AML-193 (cell line): Measurements from ENCODE around the gene KRTAP10-7.
"Not testable (repeated sequence)": the region's sequence is repeated elsewhere in the genome, so short reads cannot be mapped to it uniquely, and the experiment has no call there.

Source experiments
- DNase-seq, 2 experiments: peaks; one replicate each; lab custom pipeline; 2025; lab: John Stamatoyannopoulos, UW

The KRTAP10-7 gene, protein sequence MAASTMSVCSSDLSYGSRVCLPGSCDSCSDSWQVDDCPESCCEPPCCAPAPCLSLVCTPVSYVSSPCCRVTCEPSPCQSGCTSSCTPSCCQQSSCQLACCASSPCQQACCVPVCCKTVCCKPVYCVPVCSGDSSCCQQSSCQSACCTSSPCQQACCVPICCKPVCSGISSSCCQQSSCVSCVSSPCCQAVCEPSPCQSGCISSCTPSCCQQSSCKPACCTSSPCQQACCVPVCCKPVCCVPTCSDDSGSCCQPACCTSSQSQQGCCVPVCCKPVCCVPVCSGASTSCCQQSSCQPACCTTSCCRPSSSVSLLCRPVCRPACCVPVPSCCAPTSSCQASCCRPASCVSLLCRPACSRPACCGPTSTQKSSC

DNA sequence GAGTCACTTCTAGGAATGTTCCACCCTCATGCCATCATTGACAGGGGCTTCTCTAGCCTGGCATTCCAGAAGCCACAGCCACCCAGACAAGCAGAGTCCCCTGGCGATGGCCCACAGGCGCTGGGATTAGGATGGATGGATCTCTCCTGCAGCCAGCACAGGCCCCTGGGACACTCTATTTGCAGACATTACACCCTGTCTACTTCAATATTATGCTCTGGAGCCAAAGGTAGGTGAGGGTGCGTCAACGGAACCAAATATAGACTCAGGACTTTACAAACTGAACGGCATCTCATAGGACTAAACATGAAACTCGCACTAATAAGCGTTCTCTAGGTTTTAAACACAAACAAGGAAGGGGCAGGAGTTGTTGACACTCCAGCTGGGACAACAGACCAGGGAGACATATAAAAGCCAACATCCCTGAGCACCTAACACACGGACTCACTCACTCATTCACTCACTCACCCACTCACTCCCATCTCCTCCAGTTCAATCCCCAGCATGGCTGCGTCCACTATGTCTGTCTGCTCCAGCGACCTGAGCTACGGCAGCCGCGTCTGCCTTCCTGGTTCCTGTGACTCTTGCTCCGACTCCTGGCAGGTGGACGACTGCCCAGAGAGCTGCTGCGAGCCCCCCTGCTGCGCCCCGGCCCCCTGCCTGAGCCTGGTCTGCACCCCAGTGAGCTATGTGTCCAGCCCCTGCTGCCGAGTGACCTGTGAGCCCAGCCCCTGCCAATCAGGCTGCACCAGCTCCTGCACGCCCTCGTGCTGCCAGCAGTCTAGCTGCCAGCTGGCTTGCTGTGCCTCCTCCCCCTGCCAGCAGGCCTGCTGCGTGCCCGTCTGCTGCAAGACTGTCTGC is at the start of gene KRTAP10-7:
KRTAP10-7 (plus strand) TSS at position 480 of the 861 bp plus-strand sequence; CDS start at position 505, 25 bp downstream.
- DNase-seq, result not testable (repeated sequence)

DNA sequence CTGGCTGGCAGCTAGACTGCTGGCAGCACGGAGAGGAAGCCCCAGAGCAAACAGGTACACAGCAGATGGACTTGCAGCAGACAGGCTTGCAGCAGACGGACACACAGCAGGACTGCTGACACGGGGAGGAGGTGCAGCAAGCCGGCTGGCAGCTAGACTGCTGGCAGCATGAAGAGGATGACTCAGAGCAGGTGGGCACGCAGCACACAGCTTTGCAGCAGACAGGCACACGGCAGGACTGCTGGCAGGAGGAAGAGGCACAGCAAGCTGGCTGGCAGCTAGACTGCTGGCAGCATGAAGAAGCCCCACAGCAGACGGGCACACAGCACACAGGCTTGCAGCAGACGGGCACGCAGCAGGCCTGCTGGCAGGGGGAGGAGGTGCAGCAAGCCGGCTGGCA is 49.6 kb upstream of the KRTAP10-7 start:
- DNase-seq, result no peak

DNA sequence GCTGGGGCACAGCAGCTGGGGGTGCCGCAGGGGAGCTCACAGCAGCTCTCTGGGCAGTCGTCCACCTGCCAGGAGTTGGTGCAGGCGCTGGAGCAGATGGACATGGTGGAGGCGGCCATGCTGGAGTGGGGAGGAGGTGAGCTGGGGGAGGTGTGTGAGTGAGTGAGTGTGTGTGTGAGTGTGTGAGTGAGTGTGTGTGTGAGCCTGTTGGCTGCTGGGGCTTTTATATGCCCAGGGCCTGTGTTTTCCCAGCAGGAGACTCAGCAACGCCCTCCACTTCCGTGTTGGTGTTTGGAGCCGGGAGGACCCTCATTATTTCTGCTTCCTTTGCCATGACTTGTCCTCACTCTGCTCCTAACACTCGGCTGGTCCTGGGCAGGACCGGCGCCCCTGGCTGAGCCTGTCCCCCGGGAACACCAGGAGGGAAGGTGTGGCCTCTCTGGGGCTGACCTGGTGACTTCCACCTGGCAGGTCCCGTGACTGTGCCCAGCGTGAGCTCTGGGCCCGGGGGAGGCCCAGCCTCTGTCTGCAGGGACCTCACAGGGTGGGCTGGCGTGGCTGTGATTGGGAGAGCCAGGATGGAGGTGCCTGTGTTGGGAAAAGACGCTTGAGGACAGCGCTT is 48.9 kb upstream of the KRTAP10-7 start, which contains the start of gene KRTAP10-2:
KRTAP10-2 (minus strand) TSS at position 166 of the 622 bp plus-strand sequence; CDS start at position 119, 47 bp downstream.
- no peak for DNase-seq

DNA sequence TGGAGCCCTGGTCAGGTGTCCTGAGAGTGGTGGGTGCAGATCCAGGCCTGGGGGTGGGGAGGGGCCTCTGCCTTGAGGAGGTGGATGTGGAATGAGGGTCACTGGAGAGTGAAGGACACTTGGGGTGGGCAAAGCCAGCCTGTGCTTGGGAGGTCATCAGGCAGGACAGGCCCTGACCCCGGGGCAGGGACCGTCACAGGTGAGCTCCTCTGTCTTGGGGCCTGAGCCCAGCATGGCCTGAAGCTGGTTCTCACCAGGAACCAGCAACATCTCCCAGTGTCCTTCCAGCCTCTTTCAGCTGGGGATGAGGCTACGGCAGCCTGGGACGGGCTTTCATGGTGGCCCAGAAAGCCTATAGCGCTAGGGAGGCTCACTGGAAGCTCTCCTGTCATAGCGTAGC is 48.3 kb upstream of the KRTAP10-7 start:
- DNase-seq, result no peak

DNA sequence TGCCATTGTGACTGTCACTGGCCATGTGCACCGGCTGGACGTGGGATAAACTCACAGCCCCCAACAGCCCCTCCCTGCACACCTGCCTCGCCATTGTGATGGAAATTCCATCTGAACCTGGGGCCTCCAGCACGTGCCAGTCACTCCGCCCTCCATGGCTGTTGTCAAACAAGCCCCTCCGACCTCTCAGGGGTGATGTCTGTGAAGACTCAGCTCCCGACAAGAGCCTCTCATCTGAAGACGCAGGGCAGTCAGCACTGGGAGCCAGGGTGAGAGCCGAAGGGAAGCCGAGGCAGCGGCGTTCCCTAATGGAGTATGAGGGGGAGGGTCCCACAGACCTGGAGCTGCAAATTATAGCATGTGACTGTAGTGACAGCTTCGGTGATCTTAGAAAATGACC is 47.7 kb upstream of the KRTAP10-7 start:
- no peak for DNase-seq

DNA sequence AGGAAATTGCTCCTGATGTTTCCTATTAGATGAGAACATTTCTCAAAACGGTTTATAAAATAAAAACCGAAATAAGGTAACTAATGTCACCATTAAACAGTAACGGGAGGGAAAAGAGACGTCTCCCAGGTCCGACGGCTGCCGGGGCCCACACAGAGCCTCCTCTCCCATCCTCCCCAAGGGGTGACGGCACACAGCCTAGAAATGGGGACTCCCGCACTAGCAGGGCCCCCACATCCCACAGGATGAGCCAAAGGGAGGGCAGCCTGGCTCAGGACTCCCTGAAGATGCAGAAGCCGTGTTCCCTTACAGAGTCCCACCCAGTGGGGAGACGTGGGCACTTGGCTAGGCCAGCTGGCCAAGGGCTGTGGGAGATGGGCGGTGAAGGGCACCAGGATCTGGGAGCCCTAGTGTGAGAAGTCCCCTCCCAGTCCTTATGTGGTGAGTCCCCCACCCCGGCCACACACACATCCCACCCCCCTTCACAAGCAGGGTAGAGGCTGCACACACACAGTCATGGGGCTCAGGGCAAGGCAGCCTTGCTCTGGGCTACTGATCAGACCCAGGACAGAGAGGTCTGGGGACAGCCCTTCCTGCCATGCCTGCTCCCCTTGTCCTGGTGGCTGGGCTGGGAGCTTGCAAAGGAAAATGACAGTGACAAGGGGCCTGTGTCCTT is 45.1 kb upstream of the KRTAP10-7 start:
- DNase-seq, result no peak

DNA sequence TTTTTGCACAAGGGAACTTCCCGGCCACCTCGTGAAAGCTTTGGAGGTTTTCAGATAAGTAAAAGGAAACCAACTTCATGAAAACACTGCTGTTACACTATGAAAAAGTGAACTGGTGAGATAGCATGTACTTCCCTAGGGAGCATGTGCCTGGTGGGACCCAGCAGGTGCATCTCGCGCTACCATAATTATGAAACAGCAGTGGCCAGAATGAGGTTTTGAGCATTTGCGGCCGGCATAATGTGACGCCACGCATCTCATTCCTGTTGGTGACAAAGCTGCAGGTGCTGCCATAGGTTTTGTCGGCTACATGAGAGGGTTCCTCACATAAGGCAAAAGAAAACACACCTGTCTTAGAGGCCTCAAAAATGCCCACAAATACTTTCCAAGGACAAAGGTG is 43.5 kb upstream of the KRTAP10-7 start:
- DNase-seq, result no peak

DNA sequence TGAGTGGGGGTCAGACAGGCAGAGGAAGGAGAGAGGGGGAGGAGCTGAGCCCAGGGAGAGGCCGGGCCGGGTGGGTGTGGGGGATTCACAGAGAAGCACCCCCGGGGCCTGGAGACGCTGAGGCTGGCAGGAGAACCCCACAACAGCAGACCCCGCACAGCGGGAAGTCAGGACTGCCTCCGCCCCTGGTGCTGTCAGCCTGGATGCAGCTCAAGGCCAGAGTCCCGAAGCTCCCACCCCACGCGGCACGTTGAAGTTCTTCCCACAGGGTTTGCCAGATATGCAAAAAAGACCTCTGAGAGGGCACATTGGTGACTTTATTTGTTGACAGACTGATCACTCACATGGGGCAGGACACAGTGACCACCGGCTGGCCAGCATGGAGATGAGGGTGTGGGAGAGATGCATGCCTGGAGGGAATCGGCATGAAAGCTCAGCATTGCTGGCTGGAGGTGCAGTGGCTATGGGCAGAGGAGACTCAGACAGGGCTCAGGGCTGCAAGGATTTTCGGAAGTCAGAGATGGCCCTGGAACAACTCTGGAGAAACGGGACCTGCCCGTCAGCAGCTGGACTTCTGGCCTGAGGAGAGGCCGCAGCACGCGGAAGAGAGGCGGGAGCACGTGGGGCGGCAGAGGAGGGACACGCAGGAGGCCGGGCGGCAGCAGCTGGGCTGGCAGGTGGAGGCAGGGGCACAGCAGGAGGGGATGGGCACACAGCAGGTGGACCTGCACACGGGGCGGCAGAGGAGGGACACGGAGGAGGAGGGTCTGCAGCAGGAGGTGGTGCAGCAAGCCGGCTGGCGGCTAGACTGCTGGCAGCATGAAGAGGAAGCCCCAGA is 42.7 kb upstream of the KRTAP10-7 start:
- no peak for DNase-seq

DNA sequence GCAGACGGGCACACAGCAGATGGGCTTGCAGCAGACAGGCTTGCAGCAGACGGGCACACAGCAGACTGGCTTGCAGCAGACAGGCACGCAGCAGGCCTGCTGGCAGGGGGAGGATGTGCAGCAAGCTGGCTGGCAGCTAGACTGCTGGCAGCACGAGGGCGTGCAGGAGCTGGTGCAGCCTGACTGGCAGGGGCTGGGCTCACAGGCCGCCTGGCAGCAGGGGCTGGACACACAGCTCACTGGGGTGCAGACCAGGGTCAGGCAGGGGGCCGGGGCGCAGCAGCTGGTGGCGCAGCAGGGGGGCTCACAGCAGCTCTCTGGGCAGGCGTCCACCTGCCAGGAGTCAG is 42.1 kb upstream of the KRTAP10-7 start:
- DNase-seq, result not testable (repeated sequence)

DNA sequence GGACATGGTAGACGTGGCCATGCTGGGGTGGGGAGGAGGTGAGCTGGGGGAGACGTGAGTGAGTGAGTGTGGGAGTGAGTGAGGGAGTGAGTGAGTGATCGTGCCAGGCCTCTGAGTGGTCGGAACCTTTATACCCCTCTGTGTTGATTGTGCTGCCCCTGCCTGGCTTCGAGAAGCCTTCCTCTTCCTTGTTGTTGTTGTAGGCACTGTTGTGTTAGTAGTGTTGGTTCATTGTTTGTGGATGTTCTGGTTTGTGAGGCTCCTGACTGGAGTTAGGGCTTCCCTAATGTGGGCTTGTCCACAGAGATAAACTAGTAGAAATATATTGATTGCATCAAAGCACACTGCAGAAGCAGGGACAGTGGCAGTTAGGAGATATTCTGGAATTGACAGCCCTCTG is 41.7 kb upstream of the KRTAP10-7 start, which contains the start of gene KRTAP10-3:
KRTAP10-3 (minus strand) TSS at position 101 of the 400 bp plus-strand sequence; CDS start at position 21, 80 bp downstream.
- no peak for DNase-seq

DNA sequence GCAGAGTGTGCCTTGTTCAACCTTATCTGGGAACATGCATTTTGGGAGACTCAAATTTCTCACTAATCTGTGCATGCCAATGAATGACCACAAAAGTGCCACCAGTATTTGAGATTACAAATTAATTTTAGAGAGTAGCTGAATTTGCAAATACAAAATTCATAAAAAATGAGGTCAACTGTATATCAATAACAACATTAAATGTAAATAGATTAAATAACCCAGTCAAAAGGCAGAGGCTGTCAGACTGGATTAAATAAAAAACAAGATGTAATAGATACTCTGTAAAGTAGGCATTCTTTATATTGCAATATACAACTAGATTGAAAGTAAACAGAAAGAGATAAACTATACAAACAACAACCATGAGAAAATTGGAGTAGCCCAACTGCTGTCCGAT is 36.3 kb upstream of the KRTAP10-7 start:
- DNase-seq, result no peak

DNA sequence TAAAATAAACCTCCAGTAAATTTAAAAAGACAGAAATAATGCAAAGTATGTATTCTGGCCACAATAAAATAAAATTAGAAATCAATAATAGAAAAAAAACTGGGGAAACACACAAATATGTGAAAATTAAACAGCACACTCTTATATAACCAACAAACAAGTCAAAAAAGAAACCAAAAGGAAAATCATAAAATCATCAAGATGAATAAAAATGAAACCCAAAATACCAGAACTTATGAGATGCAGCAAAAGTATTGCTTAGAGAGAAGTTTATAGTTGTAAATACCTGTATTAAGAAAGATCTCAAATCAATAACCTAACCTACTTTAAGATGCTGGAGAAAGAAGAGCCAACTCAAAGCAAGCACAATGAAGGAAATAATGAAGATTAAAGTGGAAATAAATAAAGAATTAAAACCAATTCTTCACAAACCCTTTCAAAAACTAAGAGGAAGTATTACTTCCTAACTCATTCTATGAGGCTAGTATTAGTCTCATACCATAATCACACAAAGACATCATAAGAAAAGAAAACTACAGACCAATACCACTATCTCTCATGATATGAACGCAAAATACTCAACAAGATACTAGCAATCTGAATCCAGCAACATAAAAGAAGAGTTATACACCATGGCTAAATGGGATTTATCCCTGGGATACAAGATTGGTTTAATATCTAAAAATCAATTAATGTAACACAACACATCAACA is 35.4 kb upstream of the KRTAP10-7 start:
- no peak for DNase-seq

DNA sequence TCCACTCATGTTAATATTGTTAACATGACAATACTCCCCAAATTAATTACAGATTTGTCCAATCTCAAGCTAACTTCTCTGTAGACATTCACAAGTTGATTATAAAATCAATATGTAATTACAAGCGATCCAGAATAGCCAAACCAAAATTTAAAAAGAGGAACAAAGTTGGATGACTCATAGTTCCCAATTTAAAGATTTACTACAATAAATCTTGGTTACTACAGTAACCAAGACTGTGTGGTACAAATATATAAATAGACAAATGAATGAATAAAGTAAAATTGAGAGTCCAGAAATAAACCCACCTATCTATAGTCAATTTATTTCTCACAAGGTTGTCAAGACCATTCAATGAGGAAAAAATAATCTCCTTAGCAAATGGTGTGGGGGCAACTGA is 34.0 kb upstream of the KRTAP10-7 start:
- peak; percentile 24 to 33 for DNase-seq

DNA sequence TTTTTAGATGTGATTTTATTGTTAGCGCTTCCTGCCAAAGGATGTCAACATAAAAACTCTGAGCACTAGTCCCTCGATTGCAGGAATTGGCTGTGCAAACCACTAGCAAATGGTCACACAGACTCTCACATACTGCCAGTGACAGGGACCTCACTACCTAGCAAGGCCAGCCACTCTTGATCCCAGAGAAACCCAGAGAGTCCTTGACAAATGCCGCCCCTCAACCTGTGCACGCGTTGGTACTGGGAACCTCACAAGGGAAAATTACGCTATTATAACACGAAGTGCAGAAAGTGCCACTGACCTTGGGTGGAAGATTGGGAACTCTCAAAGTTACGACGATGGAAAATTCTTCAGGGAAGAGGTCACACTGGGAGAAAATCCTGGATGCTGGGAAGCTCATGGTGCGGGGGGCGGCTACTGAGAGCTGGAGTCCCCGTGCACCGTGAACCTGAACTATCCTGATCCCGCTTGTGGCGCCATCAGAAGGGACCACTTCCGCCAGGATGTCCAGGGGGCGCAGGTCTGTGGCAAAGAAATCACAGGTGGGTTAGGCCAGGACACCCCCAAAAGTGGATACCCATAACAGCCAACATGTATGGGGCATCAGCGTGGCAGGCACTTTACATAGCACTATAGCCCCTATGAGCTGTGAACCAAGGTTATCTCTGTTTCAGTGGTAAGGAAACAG is 32.8 kb upstream of the KRTAP10-7 start:
- no peak for DNase-seq

DNA sequence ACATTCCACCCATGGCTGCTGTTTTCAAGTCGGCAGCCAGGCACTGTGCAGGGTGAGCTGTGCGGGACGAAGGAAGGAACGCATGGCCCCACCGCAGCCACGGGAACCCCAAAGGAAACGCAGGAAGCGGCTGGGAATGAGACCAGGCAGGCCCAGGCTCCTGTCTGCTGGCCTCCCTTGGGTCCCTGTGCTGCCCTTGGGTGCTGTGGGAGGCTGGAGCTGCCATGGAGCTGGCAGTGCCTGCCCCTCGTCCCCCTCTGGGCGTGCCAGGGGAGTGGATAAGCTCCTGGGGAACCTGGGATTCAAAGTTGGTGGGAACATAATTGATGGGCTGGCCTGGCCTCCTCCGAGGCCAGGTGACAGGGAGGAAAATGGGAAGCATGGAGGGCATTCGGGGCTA is 32.1 kb upstream of the KRTAP10-7 start:
- no peak for DNase-seq

DNA sequence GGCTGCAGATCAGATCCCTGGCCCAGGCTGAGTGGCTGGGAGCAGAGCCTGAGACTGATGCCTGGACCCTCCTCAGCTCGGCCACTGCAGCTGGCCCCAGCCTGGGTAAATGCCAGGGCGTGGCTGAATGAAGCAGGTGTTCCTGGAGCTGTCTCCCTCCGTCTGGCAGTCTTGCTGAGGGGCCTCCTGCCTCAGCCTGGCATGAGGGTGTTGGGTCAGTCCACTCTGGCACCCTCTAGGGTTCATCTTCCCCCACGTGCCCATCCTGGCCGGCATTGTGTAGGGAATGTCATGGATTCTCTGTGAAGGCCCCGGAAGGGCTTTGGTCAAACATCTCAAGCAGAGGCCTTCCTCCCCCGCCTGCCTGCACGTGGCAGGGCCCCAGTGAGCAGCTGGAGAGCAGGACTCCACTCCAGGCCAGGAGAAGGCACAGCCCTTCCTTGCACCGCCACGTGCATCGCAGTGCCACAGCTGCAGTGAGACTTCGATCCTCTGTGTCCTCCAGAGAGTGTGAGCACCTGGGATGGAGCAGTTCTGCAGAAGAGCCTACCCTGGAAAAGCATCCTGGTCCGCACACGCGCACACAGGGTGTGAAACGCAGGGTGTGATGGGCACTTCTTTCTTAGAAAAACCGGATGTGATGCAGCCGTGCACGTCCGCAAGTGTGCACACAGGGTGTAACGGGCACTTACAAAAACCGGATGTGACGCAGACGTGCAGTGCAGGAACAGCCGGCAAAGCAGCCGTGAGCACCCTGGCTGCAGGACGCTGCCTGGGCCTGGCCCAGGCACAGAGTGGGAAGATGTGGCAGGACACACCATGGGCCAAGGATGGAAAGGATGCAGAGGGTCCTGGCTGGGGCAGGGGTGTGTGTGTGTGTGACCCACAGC is 31.5 kb upstream of the KRTAP10-7 start:
- DNase-seq, result no peak

DNA sequence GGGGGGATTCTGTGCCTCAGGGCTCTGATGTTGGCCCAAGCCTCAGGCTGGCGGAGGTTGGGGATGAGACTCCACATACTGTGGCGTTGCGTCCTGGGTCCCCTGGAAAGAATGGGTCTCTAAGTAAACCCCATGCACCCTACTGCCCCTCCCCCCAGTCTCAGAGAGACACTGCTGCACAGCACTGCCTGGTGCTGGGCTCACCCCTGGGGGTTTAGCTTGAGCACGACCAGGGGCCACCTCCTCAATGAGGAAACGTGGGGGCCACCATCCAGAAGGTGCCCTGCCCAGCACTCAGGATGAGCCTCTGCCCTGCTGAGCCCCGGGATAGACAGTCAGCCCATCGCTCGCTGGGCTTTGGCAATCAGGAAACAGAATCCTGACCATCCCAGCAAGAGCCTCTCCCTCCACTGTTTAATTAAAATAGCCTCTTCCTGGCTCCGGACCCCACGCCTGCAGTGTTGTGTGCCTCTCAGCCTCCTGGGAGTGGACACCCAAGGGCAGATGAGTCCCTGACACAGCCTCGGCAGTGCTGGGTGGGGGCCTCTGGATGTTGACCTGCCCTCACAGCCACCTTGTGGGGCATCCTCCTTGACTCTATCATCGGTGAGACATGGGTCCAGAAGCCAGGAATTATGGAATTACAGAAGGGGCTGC is 30.4 kb upstream of the KRTAP10-7 start:
- DNase-seq, result no peak

DNA sequence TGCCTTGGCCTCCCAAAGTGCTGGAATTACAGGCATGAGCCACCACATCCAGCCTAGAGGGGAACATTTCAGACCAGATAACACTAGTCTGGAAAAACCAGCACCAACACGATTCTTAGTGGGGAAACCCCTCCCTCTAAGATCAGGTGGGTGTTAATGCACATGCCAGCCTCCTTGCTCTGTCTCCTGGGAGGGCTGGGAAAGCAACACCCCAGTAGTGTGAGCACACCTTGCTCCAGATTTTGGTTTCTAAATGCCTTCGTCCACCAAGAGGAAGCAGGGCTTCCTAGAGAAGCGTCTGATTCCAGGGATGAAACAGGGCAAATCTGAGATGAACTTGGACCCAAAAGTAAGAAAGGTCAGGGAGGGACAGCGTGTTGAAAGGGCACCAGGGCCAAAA is 29.1 kb upstream of the KRTAP10-7 start:
- DNase-seq, result no peak
